SK-N-SH (cell line): ENCODE data around the gene CCDC112. TPM values are rescaled to one million over a fixed set of nuclear protein-coding genes. Genes with fewer than 3 reads are reported as not detected.

Experiments
- CTCF ChIA-PET: fragments of 300-600, 350-600 bp; formaldehyde crosslinking; extraction: SDS; loops from one replicate; lab custom pipeline; 2021; lab: Yijun Ruan, JAX
- POLR2A ChIA-PET: fragments of 350-600 bp; sonication (Branson Sonifier 250); formaldehyde crosslinking; extraction: SDS; loops from one replicate; lab custom pipeline; 2020; ENCODE audit warnings: antibody characterized with exemption, inconsistent platforms; lab: Yijun Ruan, JAX
- DNase-seq: peaks from one replicate; pipeline ENCODE4 v3.0.0; 2012
- H2AFZ ChIP-seq: fragments of 200-600 bp; sonication (generic); 2 replicates; pipeline ENCODE4 v1.8.1; 2016; ENCODE audit warnings: antibody characterized with exemption, mild to moderate bottlenecking, low read depth
- H3F3A ChIP-seq: fragments of 200-600 bp; sonication (generic); replicated peaks from 2 replicates; pipeline ENCODE3; 2016; ENCODE audit warnings: antibody characterized with exemption, mild to moderate bottlenecking; ENCODE audit not compliant: insufficient read depth
- H3K27ac ChIP-seq, 2 experiments: fragments of 200-500 bp in 1 of 2; fragments of 200-600 bp in 1 of 2; sonication (Bioruptor generic) in 1 of 2; sonication (generic), shearing (Covaris generic) in 1 of 2; 2 replicates each; pipeline versions ENCODE4 v1.5.1 to v1.6.1; 2014 to 2016; ENCODE audit warnings: low read depth in 2 of 2, inconsistent platforms in 1 of 2, low read length in 1 of 2, mild to moderate bottlenecking in 1 of 2, mixed read lengths in 1 of 2
- H3K27me3 ChIP-seq: fragments of 200-600 bp; sonication (generic), shearing (Covaris generic); 2 replicates; pipeline ENCODE4 v1.6.1; 2016; ENCODE audit warnings: mixed run types; ENCODE audit not compliant: insufficient read depth
- H3K36me3 ChIP-seq, 2 experiments: fragments of 200-500 bp in 1 of 2; fragments of 200-600 bp in 1 of 2; sonication (Bioruptor generic) in 1 of 2; sonication (generic) in 1 of 2; replicated peaks in 1 of 2; 2 replicates each; pipeline versions ENCODE3 to v1.5.1; 2014 to 2016; ENCODE audit warnings: low read length in 1 of 2, mild to moderate bottlenecking in 1 of 2; ENCODE audit not compliant: insufficient read depth in 2 of 2, control insufficient read depth in 1 of 2
- H3K4me1 ChIP-seq, 2 experiments: fragments of 200-500 bp in 1 of 2; fragments of 200-600 bp in 1 of 2; sonication (Bioruptor generic) in 1 of 2; sonication (generic), shearing (Covaris generic) in 1 of 2; 2 replicates each; pipeline versions ENCODE4 v1.5.1 to v1.6.1; 2014 to 2016; ENCODE audit warnings: low read depth in 1 of 2, low read length in 1 of 2, mixed run types in 1 of 2; ENCODE audit not compliant: insufficient read depth in 2 of 2, control insufficient read depth in 1 of 2
- H3K4me2 ChIP-seq: fragments of 200-600 bp; sonication (generic), shearing (Covaris generic); 2 replicates; pipeline ENCODE4 v1.6.1; 2017; ENCODE audit warnings: mixed run types
- H3K4me3 ChIP-seq, 2 experiments: fragments of 200-500 bp in 1 of 2; fragments of 200-600 bp in 1 of 2; sonication (Bioruptor generic) in 1 of 2; sonication (generic), shearing (Covaris generic) in 1 of 2; 2 replicates each; pipeline versions ENCODE4 v1.5.1 to v1.8.1; 2014 to 2016; ENCODE audit warnings: low read depth in 2 of 2, inconsistent platforms in 1 of 2, low read length in 1 of 2, mild to moderate bottlenecking in 1 of 2, mixed read lengths in 1 of 2, moderate library complexity in 1 of 2
- H3K79me2 ChIP-seq: fragments of 200-600 bp; sonication (generic); 2 replicates; pipeline ENCODE4 v1.8.1; 2017; ENCODE audit warnings: mild to moderate bottlenecking; ENCODE audit not compliant: insufficient read depth
- H3K9ac ChIP-seq: fragments of 200-600 bp; sonication (generic); 2 replicates; pipeline ENCODE4 v1.6.1; 2017; ENCODE audit warnings: mixed run types
- H3K9me2 ChIP-seq: fragments of 200-600 bp; sonication (generic); 2 replicates; pipeline ENCODE4 v1.6.1; 2017; ENCODE audit warnings: mixed run types
- H3K9me3 ChIP-seq: fragments of 200-600 bp; sonication (generic); 2 replicates; pipeline ENCODE4 v1.6.1; 2017; ENCODE audit warnings: mixed run types, mild to moderate bottlenecking, moderate library complexity
- H4K20me1 ChIP-seq: fragments of 200-600 bp; sonication (generic); 2 replicates; pipeline ENCODE4 v1.6.1; 2017; ENCODE audit warnings: mild to moderate bottlenecking, mixed run types; ENCODE audit not compliant: insufficient read depth
- EZH2phosphoT487 ChIP-seq: fragments of 200-600 bp; sonication (generic); IDR thresholded peaks from 2 replicates; pipeline ENCODE4 v1.6.1; 2017; ENCODE audit warnings: low read depth, mixed run types, mild to moderate bottlenecking, antibody characterized with exemption, moderate library complexity, borderline replicate concordance
- FOXM1 ChIP-seq: IDR thresholded peaks from 2 replicates; pipeline ENCODE4 v1.4.0; 2012; ENCODE audit warnings: low read depth, mild to moderate bottlenecking
- GABPA ChIP-seq: IDR thresholded peaks from 2 replicates; pipeline ENCODE4 v1.4.0; 2012; ENCODE audit warnings: low read depth, mild to moderate bottlenecking
- GATA2 ChIP-seq: sonication (generic); formaldehyde crosslinking; IDR thresholded peaks from 2 replicates; pipeline ENCODE4 v1.5.0; 2020; ENCODE audit warnings: mild to moderate bottlenecking, missing genetic modification reagents
- JUND ChIP-seq: IDR thresholded peaks from 2 replicates; pipeline ENCODE4 v1.4.0; 2012
- MXI1 ChIP-seq: IDR thresholded peaks from 2 replicates; pipeline ENCODE4 v1.6.1; 2012; ENCODE audit warnings: mild to moderate bottlenecking, low read depth, low read length, improper control_type of control experiment
- NFIC ChIP-seq: IDR thresholded peaks from 2 replicates; pipeline ENCODE4 v1.4.0; 2012; ENCODE audit warnings: borderline replicate concordance
- SMC3 ChIP-seq: IDR thresholded peaks from 2 replicates; pipeline ENCODE4 v1.6.1; 2012; ENCODE audit warnings: low read depth, low read length, improper control_type of control experiment
- TEAD4 ChIP-seq: IDR thresholded peaks from 2 replicates; pipeline ENCODE4 v1.4.0; 2012; ENCODE audit warnings: mild to moderate bottlenecking, borderline replicate concordance; ENCODE audit not compliant: insufficient read depth
- WGBS: methylation state at CpG from one replicate; pipeline ENCODE4 v1.1.6; 2017; ENCODE audit warnings: low lambda C conversion rate; 5-methylcytosine and 5-hydroxymethylcytosine counted together
- polyA plus RNA-seq, 3 experiments: library from polyadenylated mRNA; depleted of rRNA; stranded (reverse); fragments of >200 nt; gene quantifications; 2 replicates each; pipeline ENCODE4 v1.2.3, GENCODE V29; 2012
- TF ChIP-seq, protein P1 (sequence below): IDR thresholded peaks from 2 replicates; pipeline ENCODE4 v1.4.0; 2012; ENCODE audit warnings: low read depth, borderline replicate concordance
- TF ChIP-seq, protein P2 (sequence below): IDR thresholded peaks from 2 replicates; pipeline ENCODE4 v1.4.0; 2012; ENCODE audit warnings: low read depth
- TF ChIP-seq, protein P3 (sequence below): fragments of 200-600 bp; sonication (generic); IDR thresholded peaks from 2 replicates; pipeline ENCODE4 v1.6.1; 2017; ENCODE audit warnings: antibody characterized with exemption, mild to moderate bottlenecking, moderate library complexity
- TF ChIP-seq, protein P4 (sequence below): IDR thresholded peaks from 2 replicates; pipeline ENCODE4 v1.4.0; 2012; ENCODE audit warnings: low read depth, borderline replicate concordance
- TF ChIP-seq, protein P5 (sequence below): fragments of 150-350 bp; IDR thresholded peaks from 2 replicates; pipeline ENCODE4 v1.6.1; 2016; ENCODE audit warnings: mild to moderate bottlenecking, low read depth, low read length

The CCDC112 gene
- polyA plus RNA-seq, 1 of the 3 experiments (the other 2 are of a cell fraction) = 2.3 TPM

DNA sequence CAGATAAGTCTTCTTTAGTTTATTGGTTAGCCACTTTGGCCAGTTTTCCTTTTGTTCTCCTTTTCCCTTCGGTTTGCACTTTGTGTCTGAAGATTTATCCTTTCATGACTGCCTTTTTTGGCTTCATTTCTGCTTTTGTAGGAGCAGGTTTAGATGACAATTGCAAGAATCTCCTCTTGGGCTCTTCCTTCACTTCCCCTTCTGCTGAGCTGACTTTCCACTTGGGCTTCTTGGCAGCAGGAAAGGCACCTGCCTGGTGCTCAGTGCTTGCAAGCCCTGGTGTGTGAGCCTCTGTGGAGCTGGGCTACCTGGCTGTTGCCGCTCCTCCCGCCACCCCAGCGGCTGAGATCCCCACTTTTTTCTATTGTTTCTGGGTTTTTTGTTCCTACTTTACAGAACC lies 7.3 kb downstream of the CCDC112 start:
- ChIA-PET CTCF (no interaction called here), POLR2A (no interaction called here)
- Histone ChIP-seq H3K27ac (no peak overlapping the region), H3K4me1 (no peaks in the 10 kb centered on the region; a peak in 1 of 4 replicates), H3K4me2 (no peak overlapping the region), H3K9me3 (no peaks in the 10 kb centered on the region), H3K9me2 (no peaks in the 10 kb centered on the region), H3K9ac (no peak overlapping the region), H3K36me3 (peaks cover 0 to 10% of the 10 kb centered on the region in 2 experiments), H3F3A (no peaks in the 10 kb centered on the region), H4K20me1 (no peaks in the 10 kb centered on the region), H3K27me3 (no peaks in the 10 kb centered on the region)
- no peak for DNase-seq
- 94% methylated on average over 4 of the region's 4 CpGs for WGBS
- TF ChIP-seq GATA2 (no peak), GABPA (no peak), NFIC (no peak), MXI1 (no peak), EZH2phosphoT487 (no peak), TEAD4 (no peak), JUND (no peak), FOXM1 (no peak), SMC3 (no peak)
- TF ChIP-seq, protein P1, sequence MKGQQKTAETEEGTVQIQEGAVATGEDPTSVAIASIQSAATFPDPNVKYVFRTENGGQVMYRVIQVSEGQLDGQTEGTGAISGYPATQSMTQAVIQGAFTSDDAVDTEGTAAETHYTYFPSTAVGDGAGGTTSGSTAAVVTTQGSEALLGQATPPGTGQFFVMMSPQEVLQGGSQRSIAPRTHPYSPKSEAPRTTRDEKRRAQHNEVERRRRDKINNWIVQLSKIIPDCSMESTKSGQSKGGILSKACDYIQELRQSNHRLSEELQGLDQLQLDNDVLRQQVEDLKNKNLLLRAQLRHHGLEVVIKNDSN = no peak
- TF ChIP-seq, protein P2, sequence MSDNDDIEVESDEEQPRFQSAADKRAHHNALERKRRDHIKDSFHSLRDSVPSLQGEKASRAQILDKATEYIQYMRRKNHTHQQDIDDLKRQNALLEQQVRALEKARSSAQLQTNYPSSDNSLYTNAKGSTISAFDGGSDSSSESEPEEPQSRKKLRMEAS = no peak
- TF ChIP-seq, protein P3, sequence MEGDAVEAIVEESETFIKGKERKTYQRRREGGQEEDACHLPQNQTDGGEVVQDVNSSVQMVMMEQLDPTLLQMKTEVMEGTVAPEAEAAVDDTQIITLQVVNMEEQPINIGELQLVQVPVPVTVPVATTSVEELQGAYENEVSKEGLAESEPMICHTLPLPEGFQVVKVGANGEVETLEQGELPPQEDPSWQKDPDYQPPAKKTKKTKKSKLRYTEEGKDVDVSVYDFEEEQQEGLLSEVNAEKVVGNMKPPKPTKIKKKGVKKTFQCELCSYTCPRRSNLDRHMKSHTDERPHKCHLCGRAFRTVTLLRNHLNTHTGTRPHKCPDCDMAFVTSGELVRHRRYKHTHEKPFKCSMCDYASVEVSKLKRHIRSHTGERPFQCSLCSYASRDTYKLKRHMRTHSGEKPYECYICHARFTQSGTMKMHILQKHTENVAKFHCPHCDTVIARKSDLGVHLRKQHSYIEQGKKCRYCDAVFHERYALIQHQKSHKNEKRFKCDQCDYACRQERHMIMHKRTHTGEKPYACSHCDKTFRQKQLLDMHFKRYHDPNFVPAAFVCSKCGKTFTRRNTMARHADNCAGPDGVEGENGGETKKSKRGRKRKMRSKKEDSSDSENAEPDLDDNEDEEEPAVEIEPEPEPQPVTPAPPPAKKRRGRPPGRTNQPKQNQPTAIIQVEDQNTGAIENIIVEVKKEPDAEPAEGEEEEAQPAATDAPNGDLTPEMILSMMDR = no peak
- TF ChIP-seq, protein P4, sequence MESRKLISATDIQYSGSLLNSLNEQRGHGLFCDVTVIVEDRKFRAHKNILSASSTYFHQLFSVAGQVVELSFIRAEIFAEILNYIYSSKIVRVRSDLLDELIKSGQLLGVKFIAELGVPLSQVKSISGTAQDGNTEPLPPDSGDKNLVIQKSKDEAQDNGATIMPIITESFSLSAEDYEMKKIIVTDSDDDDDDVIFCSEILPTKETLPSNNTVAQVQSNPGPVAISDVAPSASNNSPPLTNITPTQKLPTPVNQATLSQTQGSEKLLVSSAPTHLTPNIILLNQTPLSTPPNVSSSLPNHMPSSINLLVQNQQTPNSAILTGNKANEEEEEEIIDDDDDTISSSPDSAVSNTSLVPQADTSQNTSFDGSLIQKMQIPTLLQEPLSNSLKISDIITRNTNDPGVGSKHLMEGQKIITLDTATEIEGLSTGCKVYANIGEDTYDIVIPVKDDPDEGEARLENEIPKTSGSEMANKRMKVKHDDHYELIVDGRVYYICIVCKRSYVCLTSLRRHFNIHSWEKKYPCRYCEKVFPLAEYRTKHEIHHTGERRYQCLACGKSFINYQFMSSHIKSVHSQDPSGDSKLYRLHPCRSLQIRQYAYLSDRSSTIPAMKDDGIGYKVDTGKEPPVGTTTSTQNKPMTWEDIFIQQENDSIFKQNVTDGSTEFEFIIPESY = no peak
- TF ChIP-seq, protein P5, sequence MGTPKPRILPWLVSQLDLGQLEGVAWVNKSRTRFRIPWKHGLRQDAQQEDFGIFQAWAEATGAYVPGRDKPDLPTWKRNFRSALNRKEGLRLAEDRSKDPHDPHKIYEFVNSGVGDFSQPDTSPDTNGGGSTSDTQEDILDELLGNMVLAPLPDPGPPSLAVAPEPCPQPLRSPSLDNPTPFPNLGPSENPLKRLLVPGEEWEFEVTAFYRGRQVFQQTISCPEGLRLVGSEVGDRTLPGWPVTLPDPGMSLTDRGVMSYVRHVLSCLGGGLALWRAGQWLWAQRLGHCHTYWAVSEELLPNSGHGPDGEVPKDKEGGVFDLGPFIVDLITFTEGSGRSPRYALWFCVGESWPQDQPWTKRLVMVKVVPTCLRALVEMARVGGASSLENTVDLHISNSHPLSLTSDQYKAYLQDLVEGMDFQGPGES = no peak
- TF ChIP-seq, all 33 proteins: peak for 0
- Histone ChIP-seq H3K79me2 (peaks cover 46% of the 10 kb centered on the region; the same call in 1 of the 2 replicates), H2AFZ (no peak overlapping the region), H3K4me3 (no peak overlapping the region)
